ENCODE measurements around the gene TSC2.

TSC2 gene

DNA sequence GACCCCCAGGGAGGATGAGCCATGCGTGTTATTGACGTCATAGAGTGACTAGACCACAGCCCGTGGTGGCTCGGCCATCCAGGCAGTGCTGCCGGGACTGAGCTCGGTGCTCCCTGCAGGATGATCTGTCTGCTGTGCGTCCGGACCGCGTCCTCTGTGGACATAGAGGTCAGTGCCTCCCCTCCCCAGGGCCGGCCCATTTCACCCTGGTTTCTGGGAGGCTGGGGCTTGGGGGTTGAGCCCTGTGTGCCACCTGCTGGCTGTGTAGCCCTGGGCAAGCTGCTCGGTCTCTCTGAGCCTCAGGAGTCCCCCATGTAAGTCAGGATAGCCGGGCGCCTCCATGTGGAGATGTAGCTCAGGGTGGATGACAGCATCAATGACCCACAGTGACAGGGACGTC lies 8.3 kb downstream of the TSC2 start:
- peak; percentile 18 to 45 for DNase-seq (ENCODE audit: low read depth in 2 of 2)
- H3K4me3 ChIP-seq (replicated peaks in 1 of 2; ENCODE audit: low read depth in 2 of 2, low read length in 2 of 2): no peak overlapping the region
- peak; percentile 37 for TF ChIP-seq CTCF (IDR thresholded peaks at IDR 0.05; ENCODE audit: low read depth, low read length)

DNA sequence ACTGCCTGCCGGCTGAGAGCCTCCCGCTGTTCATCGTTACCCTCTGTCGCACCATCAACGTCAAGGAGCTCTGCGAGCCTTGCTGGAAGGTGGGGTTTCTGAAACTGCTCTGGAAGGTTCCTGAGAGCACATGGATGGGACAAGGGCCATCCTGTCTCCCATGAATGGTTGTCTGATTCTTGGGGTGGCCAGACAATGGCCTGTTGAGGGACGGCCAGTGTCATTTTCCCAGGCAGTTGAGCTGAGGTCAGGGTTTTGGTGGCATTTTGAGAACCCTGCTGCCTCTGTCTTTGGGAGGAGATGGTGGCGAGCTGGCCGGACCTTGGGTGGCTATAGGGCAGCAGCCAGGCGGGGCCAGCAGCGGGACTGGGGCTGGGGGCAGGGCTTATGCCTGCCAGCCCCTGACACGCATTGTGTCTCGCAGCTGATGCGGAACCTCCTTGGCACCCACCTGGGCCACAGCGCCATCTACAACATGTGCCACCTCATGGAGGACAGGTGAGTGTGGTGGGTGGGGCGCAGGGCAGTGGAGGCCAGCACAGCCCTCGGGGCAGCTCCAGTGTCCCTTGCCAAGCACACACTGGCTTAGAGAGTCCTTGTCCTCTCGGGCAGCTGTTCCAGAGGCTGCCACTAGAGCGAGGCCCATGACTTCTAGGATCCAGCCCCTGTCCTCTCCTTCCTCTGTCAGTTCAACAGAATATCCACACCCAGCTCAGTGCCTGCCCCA lies 9.1 kb downstream of the TSC2 start:
- TF ChIP-seq CTCF (IDR thresholded peaks at IDR 0.05; ENCODE audit: low read depth, low read length): peak; percentile 30
- DNase-seq (ENCODE audit: low read depth in 2 of 2): no peak

DNA sequence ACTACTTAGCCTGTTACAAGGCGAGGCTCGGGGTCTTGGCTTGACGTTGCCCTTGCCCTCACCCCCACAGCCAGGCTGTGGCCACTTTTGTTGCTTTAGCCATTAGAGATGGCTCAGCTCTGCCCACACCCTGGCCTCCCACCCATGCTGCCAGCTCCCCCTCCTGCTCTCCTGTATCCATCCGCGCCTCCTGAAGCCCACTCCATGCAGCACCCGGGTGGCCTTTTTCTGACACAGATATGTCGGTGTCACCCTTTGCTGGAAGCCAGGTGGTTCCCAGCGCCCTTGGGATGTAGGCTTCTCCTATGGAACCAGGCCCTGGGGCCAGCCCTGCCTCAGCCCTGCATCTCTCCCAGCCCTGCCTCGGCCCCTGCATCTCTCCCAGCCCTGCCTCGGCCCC lies 9.7 kb downstream of the TSC2 start:
- DNase-seq (ENCODE audit: low read depth in 2 of 2): no peak
- no peak for TF ChIP-seq CTCF (IDR thresholded peaks at IDR 0.05; ENCODE audit: low read depth, low read length)
- no peak overlapping the region for H3K4me3 ChIP-seq (replicated peaks in 1 of 2; ENCODE audit: low read depth in 2 of 2, low read length in 2 of 2)

More for the DNA sequence above, 9.1 kb downstream of the TSC2 start:
- no peak overlapping the region for H3K4me3 ChIP-seq (replicated peaks in 1 of 2; ENCODE audit: low read depth in 2 of 2, low read length in 2 of 2)

GRCh38 chr16:2058420-2058819 lies 10.6 kb downstream of the TSC2 start:
- no peak for DNase-seq (ENCODE audit: low read depth in 2 of 2)
- H3K4me3 ChIP-seq (replicated peaks in 1 of 2; ENCODE audit: low read depth in 2 of 2, low read length in 2 of 2): no peak overlapping the region
- no peak for TF ChIP-seq CTCF (IDR thresholded peaks at IDR 0.05; ENCODE audit: low read depth, low read length)

- no peak for TF ChIP-seq CTCF (IDR thresholded peaks at IDR 0.05; ENCODE audit: low read depth, low read length)
- DNase-seq (ENCODE audit: low read depth in 2 of 2): no peak
- no peak overlapping the region for H3K4me3 ChIP-seq (replicated peaks in 1 of 2; ENCODE audit: low read depth in 2 of 2, low read length in 2 of 2)
These were observed 11.1 kb downstream of the TSC2 start for GRCh38 chr16:2058872-2059271.

GRCh38 chr16:2060346-2060745 lies 12.6 kb downstream of the TSC2 start:
- TF ChIP-seq CTCF (IDR thresholded peaks at IDR 0.05; ENCODE audit: low read depth, low read length): no peak
- no peak overlapping the region for H3K4me3 ChIP-seq (replicated peaks in 1 of 2; ENCODE audit: low read depth in 2 of 2, low read length in 2 of 2)
- DNase-seq (ENCODE audit: low read depth in 2 of 2): no peak

GRCh38 chr16:2061023-2061422 lies 13.2 kb downstream of the TSC2 start:
- no peak for TF ChIP-seq CTCF (IDR thresholded peaks at IDR 0.05; ENCODE audit: low read depth, low read length)
- DNase-seq (ENCODE audit: low read depth in 2 of 2): no peak
- H3K4me3 ChIP-seq (replicated peaks in 1 of 2; ENCODE audit: low read depth in 2 of 2, low read length in 2 of 2): no peak overlapping the region
